ENCODE measurements around the gene TNFRSF12A. TPM values are rescaled to one million over a fixed set of nuclear protein-coding genes. Genes with fewer than 3 reads are reported as not detected.
A peak's percentile ranks its signal among the peaks of the same experiment; 100 is the strongest.

Gene TNFRSF12A
- total and polyA plus RNA-seq, 2 of the 13 experiments (the other 11 are each of a cell fraction or from before 2014, with no cell fraction given), result 61.9 to 66.0 TPM

- TF ChIP-seq TERF1 (CRISPR knock-in tag; IDR thresholded peaks at IDR 0.05), result no peak
- no peak for TF ChIP-seq ARID5B (CRISPR knock-in tag; IDR thresholded peaks at IDR 0.05)
- TF ChIP-seq CCAR2 (optimal IDR thresholded peaks at IDR 0.05; ENCODE audit: low read depth, low read length), result no peak
- TF ChIP-seq FOSL1 (CRISPR knock-in tag; IDR thresholded peaks at IDR 0.05; ENCODE audit: borderline replicate concordance), result no peak
- TF ChIP-seq ZBTB37 (CRISPR knock-in tag; IDR thresholded peaks at IDR 0.05), result no peak
- TF ChIP-seq ZNF317 (CRISPR knock-in tag; IDR thresholded peaks at IDR 0.05), result no peak
- TF ChIP-seq SOX6 (IDR thresholded peaks at IDR 0.05), result no peak
- TF ChIP-seq SOX6 (CRISPR knock-in tag; IDR thresholded peaks at IDR 0.05), result 0 out of 2 replicates have a peak, but pooled peaks have one; percentile 13
- TF ChIP-seq FOXP1 (IDR thresholded peaks at IDR 0.05), result no peak
- TF ChIP-seq FOXP1 (CRISPR knock-in tag; IDR thresholded peaks at IDR 0.05), result no peak
- no peak for TF ChIP-seq ZNF607 (CRISPR knock-in tag; IDR thresholded peaks at IDR 0.05; ENCODE audit: borderline replicate concordance)
- TF ChIP-seq ZBTB26 (CRISPR knock-in tag; IDR thresholded peaks at IDR 0.05; ENCODE audit: borderline replicate concordance), result no peak
- TF ChIP-seq SALL1 (CRISPR knock-in tag; IDR thresholded peaks at IDR 0.05), result no peak
- TF ChIP-seq ZNF850 (CRISPR knock-in tag; conservative IDR thresholded peaks at IDR 0.05), result no peak
- no peak for TF ChIP-seq CBX5 (CRISPR knock-in tag; IDR thresholded peaks at IDR 0.05; ENCODE audit: borderline replicate concordance)
- TF ChIP-seq ZNF883 (CRISPR knock-in tag; IDR thresholded peaks at IDR 0.05; ENCODE audit: not compliant biosample characterization), result no peak
- no peak for TF ChIP-seq MTA1 (CRISPR knock-in tag; IDR thresholded peaks at IDR 0.05; ENCODE audit: borderline replicate concordance)
- TF ChIP-seq ELF3 (CRISPR knock-in tag; IDR thresholded peaks at IDR 0.05), result no peak
- peak; percentile 60 for TF ChIP-seq ZNF687 (CRISPR knock-in tag; IDR thresholded peaks at IDR 0.05)
Measured at GRCh38 chr16:3013491-3013951, 6.6 kb upstream of the TNFRSF12A start (continued).

Measured in HepG2 (cell line).